Hippocampal formation (tissue), 2 donors: ENCODE results near the gene LARGE1.

ENCODE experiments used
- DNase-seq, 2 donors: peaks; one replicate each; lab custom pipeline; 2025; lab: John Stamatoyannopoulos, UW

Gene LARGE1

GRCh38 chr22:33853200-33854097 is 66.8 kb downstream of the LARGE1 start:
- DNase-seq = peak; percentile 61 to 63

- DNase-seq = no peak
These were observed 68.4 kb downstream of the LARGE1 start for GRCh38 chr22:33851821-33852384.

- DNase-seq = no peak
These were observed 69.0 kb downstream of the LARGE1 start for GRCh38 chr22:33851240-33851639.

GRCh38 chr22:33850724-33851123 is 69.6 kb downstream of the LARGE1 start:
- no peak for DNase-seq

GRCh38 chr22:33850193-33850592 is 70.1 kb downstream of the LARGE1 start:
- no peak for DNase-seq

GRCh38 chr22:33848251-33848650 is 72.0 kb downstream of the LARGE1 start:
- DNase-seq = no peak

- no peak for DNase-seq
These were observed 76.0 kb downstream of the LARGE1 start for GRCh38 chr22:33844273-33844672.

- no peak for DNase-seq
These were observed 77.7 kb downstream of the LARGE1 start for GRCh38 chr22:33842421-33843094.

GRCh38 chr22:33842006-33842354 is 78.3 kb downstream of the LARGE1 start:
- DNase-seq = no peak

- no peak for DNase-seq
These were observed 78.8 kb downstream of the LARGE1 start for GRCh38 chr22:33841281-33842005.

- DNase-seq = no peak
These were observed 81.6 kb downstream of the LARGE1 start for GRCh38 chr22:33838644-33839043.

- DNase-seq = no peak
These were observed 82.5 kb downstream of the LARGE1 start for GRCh38 chr22:33837826-33838225.

- no peak for DNase-seq
These were observed 85.0 kb downstream of the LARGE1 start for GRCh38 chr22:33835265-33835664.

- no peak for DNase-seq
These were observed 87.6 kb downstream of the LARGE1 start for GRCh38 chr22:33832558-33833151.

- no peak for DNase-seq
These were observed 88.6 kb downstream of the LARGE1 start for GRCh38 chr22:33831651-33832050.

GRCh38 chr22:33831207-33831606 is 89.1 kb downstream of the LARGE1 start:
- DNase-seq = no peak

GRCh38 chr22:33829546-33830280 is 90.6 kb downstream of the LARGE1 start:
- DNase-seq = no peak

- DNase-seq = no peak
These were observed 92.0 kb downstream of the LARGE1 start for GRCh38 chr22:33828302-33828701.

- DNase-seq = no peak
These were observed 94.5 kb downstream of the LARGE1 start for GRCh38 chr22:33825761-33826160.

GRCh38 chr22:33823552-33823951 is 96.7 kb downstream of the LARGE1 start:
- DNase-seq = no peak

- DNase-seq = no peak
These were observed 99.0 kb downstream of the LARGE1 start for GRCh38 chr22:33821290-33821689.
